Memory B cell (primary cell): ENCODE data around the gene PSORS1C1.

ENCODE experiments used
- ATAC-seq: fragments of 150-1000 bp; cut with Tn5 transposase; 2 replicates; pipeline ENCODE4 v1.10.0; 2021; ENCODE audit warnings: low read depth, mild to moderate bottlenecking, moderate library complexity
- DNase-seq, 2 donors: peaks; one replicate each; pipeline ENCODE4 v3.0.0; 2022; ENCODE audit warnings: low spot score in 2 of 2
- H3K27ac Mint-ChIP-seq: one replicate; pipeline ENCODE4 v1.8.0; 2022; ENCODE audit warnings: mild to moderate bottlenecking, moderate library complexity, mixed read lengths
- H3K27me3 Mint-ChIP-seq: one replicate; pipeline ENCODE4 v1.8.0; 2022; ENCODE audit warnings: mixed read lengths
- H3K36me3 Mint-ChIP-seq: one replicate; pipeline ENCODE4 v1.8.0; 2022; ENCODE audit warnings: mild to moderate bottlenecking, mixed read lengths
- H3K4me1 Mint-ChIP-seq: one replicate; pipeline ENCODE4 v1.8.0; 2022; ENCODE audit warnings: mixed read lengths
- H3K4me3 Mint-ChIP-seq: one replicate; pipeline ENCODE4 v1.8.0; 2022; ENCODE audit warnings: mild to moderate bottlenecking, moderate library complexity, mixed read lengths
- H3K9me3 Mint-ChIP-seq: one replicate; pipeline ENCODE4 v1.8.0; 2022; ENCODE audit warnings: mixed read lengths

Gene PSORS1C1

DNA sequence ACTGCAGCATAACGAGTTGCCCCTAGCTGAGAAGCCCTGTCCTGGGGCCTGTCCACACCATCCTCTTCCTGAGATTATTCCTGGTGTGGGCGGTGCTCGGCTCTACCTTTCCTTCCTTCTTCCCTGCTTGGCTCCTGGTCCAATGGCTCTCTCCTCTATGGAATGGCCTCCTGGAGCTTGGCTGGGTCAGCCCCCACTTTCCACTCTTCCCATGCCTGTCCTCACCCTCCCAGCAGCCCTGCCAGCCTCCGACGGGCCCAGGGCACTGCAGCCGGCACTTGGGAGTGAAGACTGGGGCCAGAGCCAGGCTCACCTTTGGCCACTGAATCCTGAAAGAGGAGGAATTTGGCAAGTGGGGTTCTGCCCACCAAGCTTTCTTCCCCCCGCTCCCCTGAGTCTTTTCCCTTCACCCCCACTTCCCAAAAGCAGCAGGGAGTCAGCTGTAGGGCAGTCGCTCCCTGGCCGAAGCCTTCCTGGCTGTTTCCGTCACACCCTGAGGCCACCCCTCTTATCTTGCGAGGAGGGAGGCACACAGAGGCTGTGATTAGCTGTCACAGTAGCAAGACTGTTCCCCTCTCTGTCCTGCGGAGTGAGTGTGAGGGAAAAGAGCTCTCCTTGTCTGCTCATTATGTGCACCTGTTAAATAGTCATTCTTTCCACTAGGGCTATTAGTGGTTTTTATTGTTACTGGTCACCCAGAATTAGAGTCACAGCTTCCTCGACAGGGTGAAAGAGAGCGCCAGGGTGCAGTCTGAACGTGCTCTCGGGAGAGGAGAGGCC, 12.0 kb downstream of the PSORS1C1 start:
- H3K4me1 Mint-ChIP-seq: peaks cover 8% of the 10 kb centered on the region
- H3K36me3 Mint-ChIP-seq: no peaks in the 10 kb centered on the region
- peaks cover 11% of the 10 kb centered on the region for H3K27me3 Mint-ChIP-seq
- no peaks in the 10 kb centered on the region for H3K9me3 Mint-ChIP-seq
- H3K4me3 Mint-ChIP-seq: no peak overlapping the region
- no peak overlapping the region for H3K27ac Mint-ChIP-seq
- no peak for ATAC-seq
- DNase-seq: no peak

DNA sequence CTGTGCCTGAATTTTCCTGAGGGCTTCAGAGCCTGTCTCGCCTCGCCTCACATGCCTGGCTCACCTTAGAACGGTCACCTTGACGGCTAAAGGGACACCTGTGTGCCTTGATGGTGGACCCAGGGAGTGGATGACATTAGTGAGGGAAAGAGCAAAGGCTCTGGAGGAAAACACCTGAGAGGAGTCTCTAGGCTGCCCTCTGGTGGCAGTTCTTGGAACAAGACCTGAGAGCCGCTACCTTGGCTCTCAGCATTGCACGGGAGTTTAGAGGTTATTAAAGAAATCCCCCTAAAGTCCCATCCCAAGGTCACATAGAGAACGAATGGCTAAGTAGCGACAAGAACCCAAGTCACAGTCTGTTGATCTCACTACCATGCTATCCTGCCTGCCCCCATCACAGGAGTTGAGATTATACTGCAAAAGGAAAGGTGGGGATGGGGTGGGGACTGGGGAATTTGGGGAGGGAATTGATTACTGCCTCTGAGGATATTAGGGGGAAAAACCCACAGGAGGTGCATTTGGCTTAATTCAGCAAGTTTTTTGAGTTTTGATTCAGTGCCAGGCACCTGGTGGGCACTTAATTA, 13.6 kb downstream of the PSORS1C1 start:
- Mint-ChIP-seq H3K9me3 (no peaks in the 10 kb centered on the region), H3K27me3 (peaks cover 9% of the 10 kb centered on the region), H3K36me3 (no peaks in the 10 kb centered on the region), H3K4me1 (peaks cover 8% of the 10 kb centered on the region), H3K4me3 (no peak overlapping the region), H3K27ac (no peak overlapping the region)
- ATAC-seq: peak; percentile 87
- peak; percentile 73 to 83 for DNase-seq

DNA sequence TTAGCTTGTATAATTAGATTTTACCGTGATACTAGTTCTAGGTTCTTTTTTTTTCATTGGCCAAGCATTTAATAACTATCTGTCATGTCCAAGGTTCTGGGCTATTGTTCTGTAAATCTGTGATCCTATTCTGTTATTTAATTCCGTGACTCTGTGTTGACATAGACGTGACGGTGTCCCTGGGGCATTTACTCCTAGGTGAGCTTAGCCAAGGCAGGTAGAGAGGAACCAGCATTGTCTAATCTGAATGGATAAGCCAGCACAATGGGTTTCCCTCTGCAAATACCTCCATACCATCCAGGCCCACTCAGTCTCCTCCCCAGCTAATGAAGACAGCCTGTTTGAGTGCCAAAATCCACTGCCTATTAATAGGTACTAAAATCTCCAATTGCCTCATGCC, 14.5 kb downstream of the PSORS1C1 start:
- no peak overlapping the region for H3K4me3 Mint-ChIP-seq

DNA sequence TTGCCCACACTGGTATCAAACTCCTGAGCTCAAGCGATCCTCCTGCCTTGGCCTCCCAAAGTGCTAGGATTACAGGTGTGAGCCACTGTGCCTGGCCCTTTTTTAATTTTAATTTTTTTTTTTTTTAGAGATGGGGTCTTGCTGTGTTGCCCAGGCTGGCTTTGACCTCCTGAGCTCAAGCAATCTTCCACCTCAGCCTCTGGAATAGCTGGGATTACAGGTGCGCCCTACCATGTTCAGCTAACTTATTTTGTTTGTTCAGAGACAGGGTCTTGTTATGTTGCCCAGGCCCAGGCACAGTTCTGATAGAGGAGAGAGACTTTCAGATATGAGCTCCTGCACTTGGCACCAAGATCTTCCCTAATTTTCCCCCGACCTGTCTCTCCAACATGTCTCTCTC, 16.2 kb downstream of the PSORS1C1 start:
- Mint-ChIP-seq H3K4me3 (no peak overlapping the region), H3K27ac (no peak overlapping the region), H3K4me1 (peaks cover 8% of the 10 kb centered on the region), H3K27me3 (peaks cover 6% of the 10 kb centered on the region), H3K36me3 (no peaks in the 10 kb centered on the region), H3K9me3 (no peaks in the 10 kb centered on the region)
- ATAC-seq: no peak
- DNase-seq: no peak

More for the DNA sequence above, 14.5 kb downstream of the PSORS1C1 start:
- no peaks in the 10 kb centered on the region for H3K9me3 Mint-ChIP-seq
- H3K4me1 Mint-ChIP-seq: peaks cover 8% of the 10 kb centered on the region
- DNase-seq (no peak), ATAC-seq (no peak)
- no peak overlapping the region for H3K27ac Mint-ChIP-seq
- no peaks in the 10 kb centered on the region for H3K36me3 Mint-ChIP-seq
- peaks cover 8% of the 10 kb centered on the region for H3K27me3 Mint-ChIP-seq

GRCh38 chr6:31131595-31131994, 17.0 kb downstream of the PSORS1C1 start:
- H3K27me3 Mint-ChIP-seq: peaks cover 4% of the 10 kb centered on the region

GRCh38 chr6:31132806-31133205, 18.2 kb downstream of the PSORS1C1 start:
- DNase-seq: no peak
- Mint-ChIP-seq H3K4me1 (peaks cover 9% of the 10 kb centered on the region), H3K4me3 (no peak overlapping the region), H3K27ac (no peak overlapping the region), H3K36me3 (no peaks in the 10 kb centered on the region), H3K9me3 (no peaks in the 10 kb centered on the region), H3K27me3 (peaks cover 6% of the 10 kb centered on the region)
- ATAC-seq: no peak

More at GRCh38 chr6:31131595-31131994, 17.0 kb downstream of the PSORS1C1 start:
- Mint-ChIP-seq H3K4me3 (no peak overlapping the region), H3K9me3 (no peaks in the 10 kb centered on the region), H3K27ac (no peak overlapping the region), H3K36me3 (no peaks in the 10 kb centered on the region), H3K4me1 (peaks cover 6% of the 10 kb centered on the region)
- ATAC-seq (no peak), DNase-seq (no peak)

- Mint-ChIP-seq H3K27me3 (peaks cover 4% of the 10 kb centered on the region), H3K36me3 (no peaks in the 10 kb centered on the region), H3K4me3 (no peak overlapping the region), H3K27ac (no peak overlapping the region), H3K4me1 (peaks cover 4% of the 10 kb centered on the region), H3K9me3 (no peaks in the 10 kb centered on the region)
- no peak for ATAC-seq
- no peak for DNase-seq
Observed at GRCh38 chr6:31135710-31136109, 21.1 kb downstream of the PSORS1C1 start.

DNA sequence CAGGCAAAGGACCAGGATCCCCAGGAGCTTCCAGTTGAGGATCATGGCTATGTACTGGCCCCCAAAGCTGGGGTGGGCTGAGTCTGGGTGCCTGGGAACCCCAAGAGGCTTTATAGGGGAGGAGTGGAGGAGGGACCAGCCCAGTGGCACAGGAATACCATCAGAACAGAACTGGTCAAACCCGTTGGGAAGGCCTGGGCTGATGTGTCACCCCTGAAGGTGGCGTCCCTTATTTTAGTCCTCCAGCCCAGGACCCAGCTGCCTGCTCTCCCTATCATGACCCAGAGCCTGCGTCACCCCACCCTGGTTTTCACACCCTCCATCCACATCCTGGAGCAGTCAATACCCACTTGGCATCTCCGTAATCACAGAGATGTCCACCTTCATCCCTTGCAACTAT, 24.4 kb downstream of the PSORS1C1 start, which contains the start of gene PSORS1C2:
Gene PSORS1C2 (minus strand): TSS at position 85 of the 400 bp plus-strand sequence. CDS start 40 bp downstream, at position 45.
- DNase-seq (no peak), ATAC-seq (no peak)
- H3K27me3 Mint-ChIP-seq: peaks cover 2% of the 10 kb centered on the region
- H3K27ac Mint-ChIP-seq: no peak within 1 kb of the TSS
- H3K4me1 Mint-ChIP-seq: peaks cover 4% of the 10 kb centered on the region
- no peaks in the 10 kb centered on the region for H3K9me3 Mint-ChIP-seq
- no peak within 1 kb of the TSS for H3K4me3 Mint-ChIP-seq
- no peaks in the 10 kb centered on the region for H3K36me3 Mint-ChIP-seq

DNA sequence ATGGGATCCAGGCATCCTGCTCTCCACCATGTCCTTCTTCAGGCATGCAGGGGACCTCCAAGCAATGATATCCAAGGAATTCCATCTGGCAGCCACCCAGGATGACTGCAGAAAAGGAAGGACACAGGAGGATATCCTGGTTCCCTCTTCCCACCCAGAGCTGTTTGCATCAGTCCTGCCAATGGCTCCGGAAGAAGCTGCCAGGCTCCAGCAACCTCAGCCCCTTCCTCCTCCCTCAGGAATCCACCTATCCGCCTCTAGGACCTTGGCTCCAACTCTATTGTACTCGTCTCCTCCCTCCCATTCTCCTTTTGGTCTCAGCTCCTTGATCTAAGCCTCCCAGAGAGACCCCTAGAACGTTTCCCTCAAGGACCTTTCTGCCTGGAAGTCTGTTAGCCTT, 25.0 kb downstream of the PSORS1C1 start:
- Mint-ChIP-seq H3K4me3 (no peak overlapping the region), H3K36me3 (peaks cover 3% of the 10 kb centered on the region), H3K9me3 (no peaks in the 10 kb centered on the region), H3K27me3 (peaks cover 2% of the 10 kb centered on the region), H3K27ac (no peak overlapping the region), H3K4me1 (peaks cover 4% of the 10 kb centered on the region)
- DNase-seq (no peak), ATAC-seq (no peak)

- no peak overlapping the region for H3K27ac Mint-ChIP-seq
- H3K36me3 Mint-ChIP-seq: peaks cover 8% of the 10 kb centered on the region
- no peak for ATAC-seq
- no peak for DNase-seq
- H3K27me3 Mint-ChIP-seq: peaks cover 2% of the 10 kb centered on the region
- peaks cover 4% of the 10 kb centered on the region for H3K4me1 Mint-ChIP-seq
- H3K4me3 Mint-ChIP-seq: no peak overlapping the region
- H3K9me3 Mint-ChIP-seq: no peaks in the 10 kb centered on the region
Observed at GRCh38 chr6:31140643-31141042, 26.0 kb downstream of the PSORS1C1 start.

- Mint-ChIP-seq H3K27ac (no peak overlapping the region), H3K4me1 (peaks cover 4% of the 10 kb centered on the region), H3K36me3 (peaks cover 8% of the 10 kb centered on the region), H3K9me3 (no peaks in the 10 kb centered on the region), H3K27me3 (peaks cover 2% of the 10 kb centered on the region), H3K4me3 (no peak overlapping the region)
- DNase-seq: no peak
- no peak for ATAC-seq
Observed at GRCh38 chr6:31142361-31142761, 27.8 kb downstream of the PSORS1C1 start.

- ATAC-seq (no peak), DNase-seq (no peak)
- Mint-ChIP-seq H3K36me3 (peaks cover 8% of the 10 kb centered on the region), H3K4me1 (no peaks in the 10 kb centered on the region), H3K27ac (no peak overlapping the region), H3K9me3 (no peaks in the 10 kb centered on the region), H3K4me3 (no peak overlapping the region), H3K27me3 (no peaks in the 10 kb centered on the region)
Observed at GRCh38 chr6:31143148-31143547, 28.5 kb downstream of the PSORS1C1 start.

DNA sequence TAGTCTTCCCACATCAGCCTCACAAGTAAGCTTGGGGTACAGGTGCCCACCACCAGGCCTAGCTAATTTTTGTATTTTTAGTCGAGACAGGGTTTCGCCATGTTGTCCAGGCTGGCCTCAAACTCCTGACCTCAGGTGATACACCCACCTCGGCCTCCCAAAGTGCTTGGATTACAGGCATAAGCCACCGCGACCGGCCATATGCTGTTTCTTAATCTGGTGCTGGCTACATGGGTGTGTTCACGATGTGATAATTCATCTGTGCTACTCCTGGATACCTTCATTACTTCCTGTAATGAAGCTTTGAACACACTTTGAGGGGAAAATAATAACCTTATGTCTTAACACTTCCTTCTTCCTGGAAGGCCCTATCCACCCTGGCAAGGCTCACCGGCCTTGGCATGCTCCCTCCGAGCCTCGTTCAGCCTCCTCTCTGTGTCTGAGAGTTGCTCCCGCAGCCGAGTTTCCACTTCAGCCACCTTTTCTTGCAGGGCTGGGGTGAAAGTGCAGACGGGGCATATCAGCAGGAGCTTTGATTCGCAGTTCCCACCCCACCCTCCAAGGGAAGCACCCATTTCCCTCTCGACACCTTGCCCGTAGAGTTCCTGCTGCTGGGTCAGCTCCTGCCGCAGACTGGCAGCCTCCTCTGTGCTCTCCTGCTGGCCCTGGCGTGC, 29.8 kb downstream of the PSORS1C1 start:
- no peaks in the 10 kb centered on the region for H3K9me3 Mint-ChIP-seq
- peaks cover 8% of the 10 kb centered on the region for H3K36me3 Mint-ChIP-seq
- H3K4me1 Mint-ChIP-seq: no peaks in the 10 kb centered on the region
- H3K27me3 Mint-ChIP-seq: no peaks in the 10 kb centered on the region
- H3K27ac Mint-ChIP-seq: no peak overlapping the region
- DNase-seq (no peak), ATAC-seq (no peak)
- H3K4me3 Mint-ChIP-seq: no peak overlapping the region

DNA sequence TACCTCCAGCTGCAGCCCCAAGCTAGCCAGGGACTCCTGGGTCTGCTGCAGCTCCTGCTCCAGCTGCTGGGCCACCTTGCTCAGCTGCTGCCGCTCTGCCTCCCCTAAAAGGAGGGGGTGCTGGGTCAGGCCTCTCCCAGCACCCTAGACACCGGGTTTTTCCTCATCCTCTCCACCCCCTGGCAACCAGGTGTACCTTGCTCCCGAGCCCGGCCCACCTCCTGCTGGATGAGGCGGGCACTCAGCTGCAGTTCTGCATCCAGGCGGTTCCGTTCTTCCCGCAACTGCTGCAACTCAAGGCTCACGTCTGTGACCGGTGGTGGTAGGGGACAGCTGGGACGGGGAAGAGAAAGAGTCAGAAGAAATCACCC, 30.4 kb downstream of the PSORS1C1 start:
- Mint-ChIP-seq H3K36me3 (peaks cover 10% of the 10 kb centered on the region), H3K4me1 (no peaks in the 10 kb centered on the region), H3K27ac (no peak overlapping the region), H3K27me3 (no peaks in the 10 kb centered on the region), H3K4me3 (no peak overlapping the region), H3K9me3 (no peaks in the 10 kb centered on the region)
- ATAC-seq (no peak), DNase-seq (no peak)
